WTC11 (cell line): ENCODE data around the gene CDH20. TPM values are rescaled to one million over a fixed set of nuclear protein-coding genes. Genes with fewer than 3 reads are reported as not detected.

ENCODE experiments used
- ATAC-seq: fragments of 200-7000 bp; cut with Tn5 transposase; 2 replicates; pipeline ENCODE4 v1.10.0; 2021; ENCODE audit warnings: mild to moderate bottlenecking, moderate library complexity
- CTCF ChIA-PET: fragments of 300-600 bp; sonication (Branson Sonifier 250); formaldehyde crosslinking; loops from one replicate; lab custom pipeline; 2021; ENCODE audit warnings: antibody characterized with exemption; lab: Charles Lee
- POLR2A ChIA-PET: fragments of 350-600 bp; sonication (Branson Sonifier 250); formaldehyde crosslinking; loops from one replicate; lab custom pipeline; 2021; ENCODE audit warnings: antibody characterized with exemption; lab: Charles Lee
- DNase-seq: peaks from one replicate; pipeline ENCODE4 v3.0.0; 2021; ENCODE audit warnings: low spot score
- H3K27ac Mint-ChIP-seq: 2 replicates; pipeline ENCODE4 v1.8.0; 2021; ENCODE audit warnings: mixed read lengths
- H3K27me3 Mint-ChIP-seq: 2 replicates; pipeline ENCODE4 v1.8.0; 2021; ENCODE audit warnings: low read depth, mild to moderate bottlenecking, moderate library complexity, mixed read lengths
- H3K36me3 Mint-ChIP-seq: 2 replicates; pipeline ENCODE4 v1.8.0; 2021; ENCODE audit warnings: mixed read lengths
- H3K4me1 Mint-ChIP-seq: 2 replicates; pipeline ENCODE4 v1.8.0; 2022; ENCODE audit warnings: mixed read lengths
- H3K4me3 Mint-ChIP-seq: 2 replicates; pipeline ENCODE4 v1.8.0; 2021; ENCODE audit warnings: mild to moderate bottlenecking, moderate library complexity, mixed read lengths
- H3K9me3 Mint-ChIP-seq: 2 replicates; pipeline ENCODE4 v1.8.0; 2021; ENCODE audit warnings: mixed read lengths
- ATF1 ChIP-seq: sonication (generic); formaldehyde crosslinking; IDR thresholded peaks from 2 replicates; pipeline ENCODE4 v1.8.1; 2023; ENCODE audit warnings: mild to moderate bottlenecking, moderate library complexity, missing genetic modification reagents
- CREM ChIP-seq: sonication (generic); formaldehyde crosslinking; IDR thresholded peaks from 2 replicates; pipeline ENCODE4 v1.8.1; 2022; ENCODE audit warnings: mild to moderate bottlenecking, missing genetic modification reagents, moderate library complexity
- ELF4 ChIP-seq: sonication (generic); formaldehyde crosslinking; IDR thresholded peaks from 2 replicates; pipeline ENCODE4 v1.8.1; 2022; ENCODE audit warnings: low read depth, mild to moderate bottlenecking, moderate library complexity, missing genetic modification reagents
- ESRRA ChIP-seq: sonication (generic); formaldehyde crosslinking; IDR thresholded peaks from 2 replicates; pipeline ENCODE4 v1.8.1; 2022; ENCODE audit warnings: mild to moderate bottlenecking, missing genetic modification reagents, borderline replicate concordance
- ETV6 ChIP-seq: sonication (generic); formaldehyde crosslinking; IDR thresholded peaks from 2 replicates; pipeline ENCODE4 v1.8.1; 2022; ENCODE audit warnings: mild to moderate bottlenecking, missing genetic modification reagents
- FOXJ3 ChIP-seq: sonication (generic); formaldehyde crosslinking; IDR thresholded peaks from 2 replicates; pipeline ENCODE4 v1.9.0; 2021; ENCODE audit warnings: missing genetic modification reagents, mild to moderate bottlenecking, borderline replicate concordance
- JAZF1 ChIP-seq: fragments of 250-450 bp; sonication (Bioruptor Pico); IDR thresholded peaks from 2 replicates; pipeline ENCODE4 v1.9.0; 2021; ENCODE audit warnings: moderate library complexity, mild to moderate bottlenecking, inconsistent platforms
- JUN ChIP-seq: sonication (generic); formaldehyde crosslinking; IDR thresholded peaks from 2 replicates; pipeline ENCODE4 v1.8.0; 2023; ENCODE audit warnings: mild to moderate bottlenecking, missing genetic modification reagents
- MYBL2 ChIP-seq: sonication (generic); formaldehyde crosslinking; IDR thresholded peaks from 2 replicates; pipeline ENCODE4 v1.8.1; 2023; ENCODE audit warnings: mild to moderate bottlenecking, moderate library complexity, missing genetic modification reagents
- NFE2L1 ChIP-seq: sonication (generic); formaldehyde crosslinking; IDR thresholded peaks from 2 replicates; pipeline ENCODE4 v1.8.1; 2023; ENCODE audit warnings: missing genetic modification reagents
- NR3C1 ChIP-seq: sonication (generic); formaldehyde crosslinking; conservative IDR thresholded peaks from 2 replicates; pipeline ENCODE4 v1.8.1; 2023; ENCODE audit warnings: low read depth, mild to moderate bottlenecking, missing genetic modification reagents
- PRRX2 ChIP-seq: fragments of 250-450 bp; sonication (Bioruptor Pico); IDR thresholded peaks from 2 replicates; pipeline ENCODE4 v1.8.0; 2021; ENCODE audit warnings: mild to moderate bottlenecking
- RELA ChIP-seq: sonication (generic); formaldehyde crosslinking; IDR thresholded peaks from 2 replicates; pipeline ENCODE4 v1.8.1; 2022; ENCODE audit warnings: missing genetic modification reagents, mild to moderate bottlenecking, borderline replicate concordance
- RORB ChIP-seq: fragments of 250-450 bp; sonication (Bioruptor Pico); IDR thresholded peaks from 2 replicates; pipeline ENCODE4 v1.9.0; 2021; ENCODE audit warnings: mild to moderate bottlenecking
- SMAD3 ChIP-seq: sonication (generic); formaldehyde crosslinking; IDR thresholded peaks from 2 replicates; pipeline ENCODE4 v1.8.0; 2022; ENCODE audit warnings: missing genetic modification reagents, mild to moderate bottlenecking, borderline replicate concordance
- TCF7 ChIP-seq: sonication (generic); formaldehyde crosslinking; IDR thresholded peaks from 2 replicates; pipeline ENCODE4 v1.8.0; 2022; ENCODE audit warnings: mild to moderate bottlenecking, low read depth, missing genetic modification reagents, moderate library complexity
- ZNF317 ChIP-seq: sonication (generic); formaldehyde crosslinking; IDR thresholded peaks from 2 replicates; pipeline ENCODE4 v1.8.1; 2023; ENCODE audit warnings: low read depth, mild to moderate bottlenecking, moderate library complexity, missing genetic modification reagents, borderline replicate concordance
- ZNF416 ChIP-seq: fragments of 250-450 bp; sonication (Bioruptor Pico); IDR thresholded peaks from 2 replicates; pipeline ENCODE4 v1.9.0; 2021; ENCODE audit warnings: mild to moderate bottlenecking, inconsistent platforms
- total RNA-seq: library from RNA; stranded (reverse); gene quantifications from 3 replicates; pipeline ENCODE4 v1.2.3, GENCODE V29; 2021
- TF ChIP-seq, protein P1 (sequence below): sonication (generic); formaldehyde crosslinking; IDR thresholded peaks from 2 replicates; pipeline ENCODE4 v1.8.1; 2023; ENCODE audit warnings: mild to moderate bottlenecking, moderate library complexity, missing genetic modification reagents
- TF ChIP-seq, protein P2 (sequence below): fragments of 250-450 bp; sonication (Bioruptor Pico); conservative IDR thresholded peaks from 2 replicates; pipeline ENCODE4 v1.9.0; 2021; ENCODE audit warnings: mild to moderate bottlenecking
- TF ChIP-seq, protein P3 (sequence below): sonication (generic); formaldehyde crosslinking; IDR thresholded peaks from 2 replicates; pipeline ENCODE4 v1.8.1; 2023; ENCODE audit warnings: mild to moderate bottlenecking, missing genetic modification reagents, moderate library complexity
- TF ChIP-seq, protein P4 (sequence below): sonication (generic); formaldehyde crosslinking; IDR thresholded peaks from 2 replicates; pipeline ENCODE4 v1.8.0; 2022; ENCODE audit warnings: mild to moderate bottlenecking, missing genetic modification reagents
- TF ChIP-seq, protein P5 (sequence below): sonication (generic); formaldehyde crosslinking; IDR thresholded peaks from 2 replicates; pipeline ENCODE4 v1.8.1; 2022; ENCODE audit warnings: mild to moderate bottlenecking, missing genetic modification reagents, moderate library complexity, borderline replicate concordance

CDH20 gene
- total RNA-seq, 1 experiment from 2014 or later = 0.39 TPM

DNA sequence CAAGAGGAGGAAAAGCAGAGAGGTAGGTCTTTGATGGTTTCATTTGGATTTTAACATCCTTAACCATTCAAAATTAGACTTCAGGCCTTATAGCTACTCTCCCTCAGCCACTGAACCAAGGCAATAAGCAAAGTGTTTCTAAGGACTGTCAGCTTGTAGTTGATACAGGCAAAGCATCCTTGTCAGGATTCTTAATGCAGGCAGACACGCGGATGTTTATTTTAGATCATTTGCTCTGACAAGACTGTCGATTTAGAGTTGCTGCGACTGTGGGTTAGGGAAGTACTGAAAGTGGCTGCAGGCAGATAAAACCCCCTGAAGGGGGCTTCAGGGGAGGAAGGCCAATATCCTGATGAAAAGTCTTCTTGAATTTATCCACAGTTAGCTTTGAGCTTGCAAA lies 46.6 kb downstream of the CDH20 start (continued):
- TF ChIP-seq RELA (CRISPR knock-in tag) (no peak), ELF4 (no peak), ESRRA (CRISPR knock-in tag) (no peak), NFE2L1 (no peak), CREM (CRISPR knock-in tag) (no peak)
- TF ChIP-seq, protein P1, sequence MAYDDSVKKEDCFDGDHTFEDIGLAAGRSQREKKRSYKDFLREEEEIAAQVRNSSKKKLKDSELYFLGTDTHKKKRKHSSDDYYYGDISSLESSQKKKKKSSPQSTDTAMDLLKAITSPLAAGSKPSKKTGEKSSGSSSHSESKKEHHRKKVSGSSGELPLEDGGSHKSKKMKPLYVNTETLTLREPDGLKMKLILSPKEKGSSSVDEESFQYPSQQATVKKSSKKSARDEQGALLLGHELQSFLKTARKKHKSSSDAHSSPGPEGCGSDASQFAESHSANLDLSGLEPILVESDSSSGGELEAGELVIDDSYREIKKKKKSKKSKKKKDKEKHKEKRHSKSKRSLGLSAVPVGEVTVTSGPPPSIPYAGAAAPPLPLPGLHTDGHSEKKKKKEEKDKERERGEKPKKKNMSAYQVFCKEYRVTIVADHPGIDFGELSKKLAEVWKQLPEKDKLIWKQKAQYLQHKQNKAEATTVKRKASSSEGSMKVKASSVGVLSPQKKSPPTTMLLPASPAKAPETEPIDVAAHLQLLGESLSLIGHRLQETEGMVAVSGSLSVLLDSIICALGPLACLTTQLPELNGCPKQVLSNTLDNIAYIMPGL = no peak

DNA sequence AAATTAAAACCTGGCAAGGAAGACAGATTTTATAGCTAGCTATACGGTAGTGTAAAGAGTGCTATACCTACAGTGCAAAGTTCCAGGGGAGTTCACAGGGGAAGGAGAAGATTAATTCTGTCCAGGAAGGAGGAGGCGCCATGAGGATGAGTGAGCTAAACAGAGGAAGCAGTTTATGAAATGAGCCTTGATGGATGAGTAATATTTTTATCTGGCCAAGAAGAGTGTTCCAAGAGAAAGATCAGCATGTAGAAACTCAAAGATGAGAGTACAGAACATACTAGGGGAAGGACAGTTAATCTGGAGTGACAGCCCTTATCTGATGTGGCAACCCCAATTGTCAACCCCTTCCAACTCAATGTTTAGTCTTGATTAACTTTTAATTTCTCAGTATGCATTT lies 54.8 kb downstream of the CDH20 start:
- H3K4me3 Mint-ChIP-seq = no peak overlapping the region

DNA sequence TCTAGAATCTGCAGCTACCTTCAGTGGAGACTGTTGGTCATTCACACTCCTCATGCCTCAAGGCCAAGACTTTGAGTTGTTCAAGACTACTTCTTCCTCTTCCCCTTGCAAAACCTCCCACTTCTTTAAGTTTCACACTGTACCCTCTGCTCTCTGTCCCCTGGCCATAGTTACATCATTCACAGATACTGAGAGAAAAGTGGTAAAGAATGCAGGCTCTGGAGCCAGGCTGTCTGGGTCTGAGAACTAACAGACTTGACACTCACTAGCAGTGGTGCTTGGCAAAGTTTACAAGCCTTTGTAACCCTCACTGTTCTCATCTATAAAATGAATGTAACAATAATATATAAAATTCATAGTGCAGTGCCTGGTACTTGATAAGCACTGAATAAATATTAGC lies 61.8 kb downstream of the CDH20 start:
- ATAC-seq = no peak
- Mint-ChIP-seq H3K4me3 (no peak overlapping the region), H3K27ac (no peak overlapping the region; the same call in 1 of the 2 replicates), H3K36me3 (no peaks in the 10 kb centered on the region)
- no peak for DNase-seq
- TF ChIP-seq, protein P1 = no peak
- TF ChIP-seq, protein P2, sequence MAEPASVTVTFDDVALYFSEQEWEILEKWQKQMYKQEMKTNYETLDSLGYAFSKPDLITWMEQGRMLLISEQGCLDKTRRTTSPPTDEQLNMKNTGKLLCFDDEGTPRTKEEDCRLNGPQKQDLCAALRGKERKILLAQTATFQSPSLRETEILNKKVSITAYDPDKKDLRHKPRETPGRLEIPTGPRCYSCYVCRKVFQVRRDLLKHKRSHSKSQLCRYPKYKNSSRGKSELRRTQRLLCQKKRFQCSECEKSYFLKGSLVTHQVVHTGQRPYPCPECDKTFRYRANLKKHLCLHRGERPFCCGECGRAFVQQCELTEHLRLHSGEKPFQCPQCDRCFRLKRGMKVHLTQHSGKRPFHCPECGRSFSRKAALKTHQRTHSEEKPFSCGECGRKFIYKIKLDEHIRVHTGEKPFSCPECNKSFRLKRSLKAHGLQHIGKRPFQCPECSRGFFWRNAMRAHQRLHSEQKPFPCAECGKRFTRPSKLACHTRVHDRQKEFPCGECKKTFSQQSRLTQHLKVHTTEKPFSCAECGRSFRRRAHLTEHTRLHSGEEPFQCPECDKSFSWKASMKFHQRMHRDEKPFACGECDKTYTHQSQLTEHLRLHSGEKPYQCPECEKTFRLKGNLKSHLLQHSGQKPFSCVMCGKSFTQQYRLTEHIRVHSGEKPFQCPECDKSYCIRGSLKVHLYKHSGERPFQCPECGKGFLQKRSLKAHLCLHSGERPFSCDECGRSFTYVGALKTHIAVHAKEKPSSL = no peak
- no peak for TF ChIP-seq RORB (CRISPR knock-in tag)
- TF ChIP-seq ETV6 = no peak
- no peak for TF ChIP-seq ATF1 (CRISPR knock-in tag)
- no peak for TF ChIP-seq JUN (CRISPR knock-in tag)
- no peak for TF ChIP-seq SMAD3 (CRISPR knock-in tag)
- TF ChIP-seq, protein P3, sequence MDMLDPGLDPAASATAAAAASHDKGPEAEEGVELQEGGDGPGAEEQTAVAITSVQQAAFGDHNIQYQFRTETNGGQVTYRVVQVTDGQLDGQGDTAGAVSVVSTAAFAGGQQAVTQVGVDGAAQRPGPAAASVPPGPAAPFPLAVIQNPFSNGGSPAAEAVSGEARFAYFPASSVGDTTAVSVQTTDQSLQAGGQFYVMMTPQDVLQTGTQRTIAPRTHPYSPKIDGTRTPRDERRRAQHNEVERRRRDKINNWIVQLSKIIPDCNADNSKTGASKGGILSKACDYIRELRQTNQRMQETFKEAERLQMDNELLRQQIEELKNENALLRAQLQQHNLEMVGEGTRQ = no peak
- TF ChIP-seq MYBL2 (CRISPR knock-in tag) = no peak
- TF ChIP-seq, protein P4, sequence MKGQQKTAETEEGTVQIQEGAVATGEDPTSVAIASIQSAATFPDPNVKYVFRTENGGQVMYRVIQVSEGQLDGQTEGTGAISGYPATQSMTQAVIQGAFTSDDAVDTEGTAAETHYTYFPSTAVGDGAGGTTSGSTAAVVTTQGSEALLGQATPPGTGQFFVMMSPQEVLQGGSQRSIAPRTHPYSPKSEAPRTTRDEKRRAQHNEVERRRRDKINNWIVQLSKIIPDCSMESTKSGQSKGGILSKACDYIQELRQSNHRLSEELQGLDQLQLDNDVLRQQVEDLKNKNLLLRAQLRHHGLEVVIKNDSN (CRISPR knock-in tag) = no peak
- TF ChIP-seq NFE2L1 = no peak
- TF ChIP-seq ZNF317 (CRISPR knock-in tag) = no peak
- TF ChIP-seq TCF7 (CRISPR knock-in tag) = no peak
- TF ChIP-seq ZNF416 (CRISPR knock-in tag) = no peak
- no peak for TF ChIP-seq JAZF1
- TF ChIP-seq, all 79 proteins: peak for 0
- Mint-ChIP-seq H3K27me3 (no peaks in the 10 kb centered on the region), H3K4me1 (no peaks in the 10 kb centered on the region), H3K9me3 (no peaks in the 10 kb centered on the region)
- ChIA-PET CTCF (no interaction called here), POLR2A (no interaction called here)

More for the DNA sequence above, 54.8 kb downstream of the CDH20 start:
- Mint-ChIP-seq H3K4me1 (no peaks in the 10 kb centered on the region), H3K36me3 (no peaks in the 10 kb centered on the region), H3K27ac (no peak overlapping the region), H3K27me3 (no peaks in the 10 kb centered on the region), H3K9me3 (no peaks in the 10 kb centered on the region)
- ATAC-seq (no peak), DNase-seq (no peak)
- POLR2A ChIA-PET = no interaction called here
- TF ChIP-seq, protein P5, sequence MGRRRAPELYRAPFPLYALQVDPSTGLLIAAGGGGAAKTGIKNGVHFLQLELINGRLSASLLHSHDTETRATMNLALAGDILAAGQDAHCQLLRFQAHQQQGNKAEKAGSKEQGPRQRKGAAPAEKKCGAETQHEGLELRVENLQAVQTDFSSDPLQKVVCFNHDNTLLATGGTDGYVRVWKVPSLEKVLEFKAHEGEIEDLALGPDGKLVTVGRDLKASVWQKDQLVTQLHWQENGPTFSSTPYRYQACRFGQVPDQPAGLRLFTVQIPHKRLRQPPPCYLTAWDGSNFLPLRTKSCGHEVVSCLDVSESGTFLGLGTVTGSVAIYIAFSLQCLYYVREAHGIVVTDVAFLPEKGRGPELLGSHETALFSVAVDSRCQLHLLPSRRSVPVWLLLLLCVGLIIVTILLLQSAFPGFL (CRISPR knock-in tag) = no peak
- TF ChIP-seq NR3C1 (CRISPR knock-in tag) (no peak), RELA (CRISPR knock-in tag) (no peak), PRRX2 (CRISPR knock-in tag) (no peak), FOXJ3 (CRISPR knock-in tag) (no peak), CREM (CRISPR knock-in tag) (no peak)
- CTCF ChIA-PET = no interaction called here
